GM19467 (cell line): ENCODE results near the gene CSMD2.

Source experiments
- ATAC-seq: cut with Tn5 transposase; IDR thresholded peaks from one replicate; pipeline ENCODE4 v1.9.1; 2021; ENCODE audit warnings: mild to moderate bottlenecking, moderate library complexity; ENCODE audit not compliant: unreplicated experiment

CSMD2 gene

GRCh38 chr1:33576821-33577599 lies 588.0 kb downstream of the CSMD2 start:
- ATAC-seq: no peak

- no peak for ATAC-seq
Measured at GRCh38 chr1:33575324-33575879, 589.6 kb downstream of the CSMD2 start.

GRCh38 chr1:33573661-33574060 lies 591.4 kb downstream of the CSMD2 start:
- ATAC-seq: no peak

- no peak for ATAC-seq
Measured at GRCh38 chr1:33572387-33572786, 592.6 kb downstream of the CSMD2 start.

GRCh38 chr1:33569331-33569730 lies 595.7 kb downstream of the CSMD2 start:
- ATAC-seq: no peak

- no peak for ATAC-seq
Measured at GRCh38 chr1:33563699-33564098, 601.3 kb downstream of the CSMD2 start.

GRCh38 chr1:33562563-33562962 lies 602.5 kb downstream of the CSMD2 start:
- no peak for ATAC-seq

- ATAC-seq: no peak
Measured at GRCh38 chr1:33561576-33561975, 603.5 kb downstream of the CSMD2 start.

- no peak for ATAC-seq
Measured at GRCh38 chr1:33560680-33561079, 604.4 kb downstream of the CSMD2 start.

- ATAC-seq: no peak
Measured at GRCh38 chr1:33548721-33549120, 616.3 kb downstream of the CSMD2 start.

GRCh38 chr1:33548319-33548718 lies 616.7 kb downstream of the CSMD2 start:
- ATAC-seq: no peak

GRCh38 chr1:33547576-33547975 lies 617.5 kb downstream of the CSMD2 start:
- no peak for ATAC-seq

GRCh38 chr1:33541966-33542365 lies 623.1 kb downstream of the CSMD2 start:
- no peak for ATAC-seq

- no peak for ATAC-seq
Measured at GRCh38 chr1:33537885-33538284, 627.1 kb downstream of the CSMD2 start.

- no peak for ATAC-seq
Measured at GRCh38 chr1:33535334-33535733, 629.7 kb downstream of the CSMD2 start.

GRCh38 chr1:33532936-33533335 lies 632.1 kb downstream of the CSMD2 start:
- no peak for ATAC-seq

- no peak for ATAC-seq
Measured at GRCh38 chr1:33532250-33532649, 632.8 kb downstream of the CSMD2 start.

- ATAC-seq: no peak
Measured at GRCh38 chr1:33529957-33530356, 635.1 kb downstream of the CSMD2 start.

GRCh38 chr1:33527934-33528333 lies 637.1 kb downstream of the CSMD2 start:
- no peak for ATAC-seq

GRCh38 chr1:33524586-33524985 lies 640.4 kb downstream of the CSMD2 start:
- ATAC-seq: no peak

GRCh38 chr1:33519240-33519884 lies 645.7 kb downstream of the CSMD2 start:
- no peak for ATAC-seq

GRCh38 chr1:33517596-33518250 lies 647.3 kb downstream of the CSMD2 start:
- no peak for ATAC-seq
